IPS-15b (cell line): ENCODE data around the gene FAHD1.
"Not testable (repeated sequence)": the region's sequence is repeated elsewhere in the genome, so short reads cannot be mapped to it uniquely, and the experiment has no call there.

ENCODE experiments used
- H3K27me3 ChIP-seq: one replicate; pipeline ENCODE4 v1.6.1; 2013; ENCODE audit warnings: low read length; ENCODE audit not compliant: control insufficient read depth, insufficient read depth
- H3K36me3 ChIP-seq: one replicate; pipeline ENCODE4 v1.6.1; 2013; ENCODE audit warnings: low read length; ENCODE audit not compliant: control insufficient read depth, insufficient read depth
- H3K4me1 ChIP-seq: one replicate; pipeline ENCODE4 v1.6.1; 2013; ENCODE audit warnings: mild to moderate bottlenecking, low read length; ENCODE audit not compliant: control insufficient read depth, insufficient read depth
- H3K4me3 ChIP-seq: one replicate; pipeline ENCODE4 v1.5.1; 2013; ENCODE audit warnings: low read depth, low read length
- H3K9ac ChIP-seq: one replicate; pipeline ENCODE4 v1.6.1; 2013; ENCODE audit warnings: low read depth, mild to moderate bottlenecking, low read length
- H3K9me3 ChIP-seq: one replicate; pipeline ENCODE4 v1.6.1; 2013; ENCODE audit warnings: mild to moderate bottlenecking, low read length; ENCODE audit not compliant: control insufficient read depth, insufficient read depth

FAHD1 gene

DNA sequence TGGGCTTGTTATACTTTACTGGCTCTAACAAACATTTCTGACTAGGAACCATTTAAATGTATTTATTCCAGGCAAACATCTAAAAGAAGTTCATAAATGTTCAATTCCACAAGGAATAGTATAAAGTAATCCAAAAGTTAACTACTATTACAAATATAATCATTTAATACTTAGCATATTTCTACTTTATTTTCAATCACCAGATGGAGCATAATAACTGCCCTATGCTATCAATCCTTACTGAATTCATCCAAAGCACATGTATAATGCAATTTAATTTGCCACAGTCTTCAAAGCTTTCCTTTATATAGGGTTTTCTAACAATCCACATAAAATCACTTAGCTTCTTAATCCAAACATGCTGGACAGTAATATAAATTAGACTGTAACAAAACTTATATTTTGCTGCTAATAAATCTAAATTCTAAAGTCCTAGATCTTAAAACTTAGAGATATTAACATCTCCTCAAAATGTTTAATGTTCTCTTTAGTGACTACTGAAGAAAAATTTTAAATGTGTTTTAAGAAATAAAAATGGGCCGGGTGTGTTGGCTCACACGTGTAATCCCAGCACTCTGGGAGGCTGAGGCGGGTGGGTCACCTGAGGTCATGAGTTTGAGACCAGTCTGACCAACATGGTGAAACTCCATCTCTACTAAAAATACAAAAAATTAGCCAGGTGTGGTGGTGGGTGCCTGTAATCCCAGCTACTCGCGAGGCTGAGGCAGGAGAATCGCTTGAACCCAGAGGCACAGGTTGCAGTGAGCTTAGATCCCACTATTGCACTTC lies 39.1 kb downstream of the FAHD1 start:
- Histone ChIP-seq H3K36me3 (no peaks in the 10 kb centered on the region), H3K9me3 (no peaks in the 10 kb centered on the region), H3K4me1 (no peaks in the 10 kb centered on the region), H3K4me3 (no peak overlapping the region), H3K9ac (no peak overlapping the region), H3K27me3 (peaks cover 3% of the 10 kb centered on the region)

DNA sequence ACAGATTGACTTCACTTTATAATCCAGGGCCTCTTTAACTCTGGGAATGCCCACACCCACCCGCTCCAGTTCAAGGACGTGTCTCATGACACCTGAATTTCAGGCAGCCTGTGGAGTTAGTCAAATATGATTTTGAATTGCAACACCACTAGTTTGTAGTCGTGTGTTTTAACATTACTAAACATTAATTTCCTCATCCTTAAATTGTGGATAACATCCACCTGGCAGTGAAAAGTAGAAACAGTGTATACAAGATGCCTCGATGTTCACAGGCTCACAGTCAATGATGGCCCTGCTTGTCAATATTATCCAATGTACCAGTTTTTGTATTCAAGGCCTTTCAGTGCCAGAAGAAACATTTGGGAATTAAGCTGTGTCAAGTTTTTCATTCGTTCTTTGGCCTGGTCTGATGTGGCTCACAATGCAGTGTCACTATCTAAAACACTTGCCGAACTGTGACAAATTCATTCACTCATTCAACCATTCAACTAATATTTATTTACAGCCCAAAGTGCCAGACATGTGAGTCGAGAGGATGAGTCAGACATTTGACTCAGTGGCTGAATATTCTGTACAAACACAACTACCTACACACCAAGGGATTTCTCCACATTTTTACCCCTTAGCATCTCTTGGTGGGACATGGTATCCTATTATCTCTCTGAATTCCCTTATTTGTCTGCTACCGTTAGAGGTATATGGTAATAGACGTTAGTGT lies 43.5 kb downstream of the FAHD1 start:
- Histone ChIP-seq H3K27me3 (peaks cover 19% of the 10 kb centered on the region), H3K9ac (no peak overlapping the region), H3K36me3 (no peaks in the 10 kb centered on the region), H3K4me1 (no peaks in the 10 kb centered on the region), H3K9me3 (no peaks in the 10 kb centered on the region), H3K4me3 (no peak overlapping the region)

DNA sequence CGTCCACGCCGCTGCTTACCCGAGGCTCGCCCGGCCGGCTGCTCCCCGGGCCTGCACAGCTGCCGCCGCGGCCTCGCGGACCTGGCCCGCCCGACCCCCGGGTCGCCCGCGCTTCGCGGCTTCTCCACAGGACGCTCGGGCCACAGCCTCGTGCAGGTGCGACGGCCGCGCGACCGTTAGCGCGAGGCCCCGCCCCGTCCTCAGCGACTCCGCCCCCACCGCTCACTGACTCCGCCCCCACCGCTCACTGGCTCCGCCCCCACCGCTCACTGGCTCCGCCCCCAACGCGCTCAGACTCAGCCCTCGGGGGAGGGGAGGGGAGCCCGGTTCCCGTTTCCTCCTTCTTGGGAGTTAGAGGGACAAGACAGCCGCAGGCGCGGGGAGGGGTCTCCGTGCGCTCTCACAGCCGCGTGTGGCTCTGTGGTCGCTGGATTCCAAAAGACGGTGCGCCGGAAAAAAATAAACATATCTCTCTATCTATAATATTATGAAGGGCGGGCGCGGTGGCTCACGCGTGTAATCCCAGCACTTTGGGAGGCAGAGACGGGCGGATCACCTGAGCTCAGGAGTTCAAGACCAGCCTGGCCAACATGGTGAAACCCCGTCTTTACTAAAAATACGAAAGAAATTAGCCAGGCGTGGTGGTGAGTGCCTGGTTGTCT lies 45.1 kb downstream of the FAHD1 start, which contains the start of gene MEIOB:
Gene MEIOB, minus strand, starts transcription at position 191 of the 662 bp plus-strand sequence. CDS start 3,989 bp downstream, outside the sequence.
- Histone ChIP-seq H3K4me3 (peak within 1 kb of the TSS; percentile 39), H3K9ac (no peak within 1 kb of the TSS), H3K4me1 (no peaks in the 10 kb centered on the region)

GRCh38 chr16:1874854-1875253 lies 47.8 kb downstream of the FAHD1 start:
- Histone ChIP-seq H3K9ac (no peak overlapping the region), H3K27me3 (peaks cover 19% of the 10 kb centered on the region), H3K9me3 (no peaks in the 10 kb centered on the region), H3K4me1 (no peaks in the 10 kb centered on the region), H3K36me3 (no peaks in the 10 kb centered on the region), H3K4me3 (no peak overlapping the region)

More for the DNA sequence above, 45.1 kb downstream of the FAHD1 start, which contains the start of gene MEIOB:
- Histone ChIP-seq H3K36me3 (no peaks in the 10 kb centered on the region), H3K27me3 (peaks cover 19% of the 10 kb centered on the region), H3K9me3 (no peaks in the 10 kb centered on the region)

- H3K4me1 ChIP-seq, H3K4me3 ChIP-seq, H3K36me3 ChIP-seq, H3K9ac ChIP-seq, H3K9me3 ChIP-seq: not testable (repeated sequence)
- peaks cover 16% of the 10 kb centered on the region for H3K27me3 ChIP-seq
Observed at GRCh38 chr16:1876066-1876465, 49.1 kb downstream of the FAHD1 start.

GRCh38 chr16:1876468-1876867 lies 49.5 kb downstream of the FAHD1 start:
- Histone ChIP-seq H3K4me1 (no peaks in the 10 kb centered on the region), H3K27me3 (peaks cover 16% of the 10 kb centered on the region), H3K9ac (no peak overlapping the region), H3K9me3 (no peaks in the 10 kb centered on the region), H3K4me3 (no peak overlapping the region), H3K36me3 (no peaks in the 10 kb centered on the region)

DNA sequence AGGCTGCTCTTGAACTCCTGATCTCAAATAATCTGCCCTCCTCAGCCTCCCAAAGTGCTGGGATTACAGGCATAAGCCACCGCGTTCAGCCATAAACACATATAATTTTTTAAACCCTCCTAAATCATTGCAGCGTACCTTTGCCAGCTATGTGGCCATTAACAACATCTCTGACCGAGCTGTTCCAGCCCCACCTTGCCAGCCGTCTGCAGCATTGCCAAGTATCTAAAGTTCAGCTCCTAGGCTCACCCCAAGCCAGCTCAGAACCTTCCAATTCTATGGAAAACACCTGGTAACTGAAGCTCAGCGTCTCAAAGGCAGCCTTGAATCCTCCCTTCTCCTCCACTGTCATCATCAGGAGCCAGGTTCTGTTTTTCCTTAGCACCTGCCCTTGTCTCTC lies 50.1 kb downstream of the FAHD1 start:
- Histone ChIP-seq H3K27me3 (peaks cover 16% of the 10 kb centered on the region), H3K4me1 (no peaks in the 10 kb centered on the region), H3K36me3 (no peaks in the 10 kb centered on the region), H3K4me3 (no peak overlapping the region), H3K9ac (no peak overlapping the region), H3K9me3 (no peaks in the 10 kb centered on the region)

- H3K27me3 ChIP-seq: peaks cover 10% of the 10 kb centered on the region
- H3K4me1 ChIP-seq: no peaks in the 10 kb centered on the region
- H3K9ac ChIP-seq: no peak overlapping the region
- no peaks in the 10 kb centered on the region for H3K9me3 ChIP-seq
- no peak overlapping the region for H3K4me3 ChIP-seq
- H3K36me3 ChIP-seq: no peaks in the 10 kb centered on the region
Observed at GRCh38 chr16:1877804-1878203, 50.8 kb downstream of the FAHD1 start.

- H3K9ac ChIP-seq: no peak overlapping the region
- no peak overlapping the region for H3K4me3 ChIP-seq
- peaks cover 9% of the 10 kb centered on the region for H3K27me3 ChIP-seq
- H3K4me1 ChIP-seq: no peaks in the 10 kb centered on the region
- H3K9me3 ChIP-seq: no peaks in the 10 kb centered on the region
- no peaks in the 10 kb centered on the region for H3K36me3 ChIP-seq
Observed at GRCh38 chr16:1878256-1878655, 51.2 kb downstream of the FAHD1 start.
